Measurements from ENCODE around the gene CNKSR3.

Gene CNKSR3

GRCh38 chr6:154448448-154449096 lies 61.9 kb downstream of the CNKSR3 start:
- DNase-seq: no peak

GRCh38 chr6:154447954-154448353 lies 62.5 kb downstream of the CNKSR3 start:
- DNase-seq: no peak

- DNase-seq: no peak
These were observed 63.5 kb downstream of the CNKSR3 start for GRCh38 chr6:154446984-154447383.

- DNase-seq: no peak
These were observed 65.1 kb downstream of the CNKSR3 start for GRCh38 chr6:154445417-154445816.

GRCh38 chr6:154441995-154442310 lies 68.5 kb downstream of the CNKSR3 start:
- no peak for DNase-seq

- no peak for DNase-seq
These were observed 70.0 kb downstream of the CNKSR3 start for GRCh38 chr6:154440422-154441043.

- no peak for DNase-seq
These were observed 70.5 kb downstream of the CNKSR3 start for GRCh38 chr6:154440022-154440421.

- DNase-seq: no peak
These were observed 71.5 kb downstream of the CNKSR3 start for GRCh38 chr6:154438882-154439415.

- DNase-seq: no peak
These were observed 75.0 kb downstream of the CNKSR3 start for GRCh38 chr6:154435400-154435945.

GRCh38 chr6:154434662-154435061 lies 75.8 kb downstream of the CNKSR3 start:
- no peak for DNase-seq

- no peak for DNase-seq
These were observed 76.8 kb downstream of the CNKSR3 start for GRCh38 chr6:154433477-154434241.

GRCh38 chr6:154432533-154433476 lies 77.7 kb downstream of the CNKSR3 start:
- no peak for DNase-seq

- no peak for DNase-seq
These were observed 80.0 kb downstream of the CNKSR3 start for GRCh38 chr6:154430481-154430919.

GRCh38 chr6:154429711-154430110 lies 80.8 kb downstream of the CNKSR3 start:
- no peak for DNase-seq

- DNase-seq: no peak
These were observed 81.6 kb downstream of the CNKSR3 start for GRCh38 chr6:154428897-154429296.

- DNase-seq: no peak
These were observed 83.0 kb downstream of the CNKSR3 start for GRCh38 chr6:154427446-154427845.

GRCh38 chr6:154426997-154427396 lies 83.5 kb downstream of the CNKSR3 start:
- DNase-seq: no peak

GRCh38 chr6:154425034-154425433 lies 85.5 kb downstream of the CNKSR3 start:
- DNase-seq: no peak

- DNase-seq: no peak
These were observed 96.3 kb downstream of the CNKSR3 start for GRCh38 chr6:154414021-154414813.

GRCh38 chr6:154412106-154412820 lies 98.2 kb downstream of the CNKSR3 start:
- DNase-seq: no peak

- no peak for DNase-seq
These were observed 99.4 kb downstream of the CNKSR3 start for GRCh38 chr6:154411076-154411475.

Data from stimulated activated CD4-positive, alpha-beta T cell treated with anti-CD3 and anti-CD28 coated beads, Interleukin-4, amount 100 ng/mL, for 1 hour (primary cell).